GM10847 (cell line): ENCODE measurements around the gene UBA6.

Experiments
- POLR2A ChIP-seq: IDR thresholded peaks from 2 replicates; pipeline ENCODE4 v1.6.1; 2011; ENCODE audit not compliant: insufficient read length; ENCODE audit errors: extremely low read depth

UBA6 gene

GRCh38 chr4:67694662-67695061 is 6.3 kb downstream of the UBA6 start:
- TF ChIP-seq POLR2A, result no peak

GRCh38 chr4:67691328-67691727 is 9.6 kb downstream of the UBA6 start:
- no peak for TF ChIP-seq POLR2A

- TF ChIP-seq POLR2A, result no peak
These were observed 13.3 kb downstream of the UBA6 start for GRCh38 chr4:67687636-67688035.

- TF ChIP-seq POLR2A, result no peak
These were observed 15.5 kb downstream of the UBA6 start for GRCh38 chr4:67685532-67685859.

GRCh38 chr4:67684839-67685531 is 16.0 kb downstream of the UBA6 start:
- no peak for TF ChIP-seq POLR2A

GRCh38 chr4:67682266-67682665 is 18.7 kb downstream of the UBA6 start:
- TF ChIP-seq POLR2A, result no peak

- no peak for TF ChIP-seq POLR2A
These were observed 20.3 kb downstream of the UBA6 start for GRCh38 chr4:67680581-67681222.

- no peak for TF ChIP-seq POLR2A
These were observed 22.3 kb downstream of the UBA6 start for GRCh38 chr4:67678612-67679011.

- no peak for TF ChIP-seq POLR2A
These were observed 26.9 kb downstream of the UBA6 start for GRCh38 chr4:67674098-67674497.

GRCh38 chr4:67668315-67668714 is 32.6 kb downstream of the UBA6 start:
- TF ChIP-seq POLR2A, result no peak

GRCh38 chr4:67660418-67660817 is 40.5 kb downstream of the UBA6 start:
- TF ChIP-seq POLR2A, result no peak

- TF ChIP-seq POLR2A, result no peak
These were observed 41.9 kb downstream of the UBA6 start for GRCh38 chr4:67659065-67659464.

GRCh38 chr4:67658302-67658701 is 42.7 kb downstream of the UBA6 start:
- TF ChIP-seq POLR2A, result no peak

GRCh38 chr4:67651536-67651935 is 49.4 kb downstream of the UBA6 start:
- TF ChIP-seq POLR2A, result no peak

- TF ChIP-seq POLR2A, result no peak
These were observed 62.8 kb downstream of the UBA6 start for GRCh38 chr4:67638136-67638535.

- no peak for TF ChIP-seq POLR2A
These were observed 65.6 kb downstream of the UBA6 start for GRCh38 chr4:67635331-67635730.

- no peak for TF ChIP-seq POLR2A
These were observed 66.2 kb downstream of the UBA6 start for GRCh38 chr4:67634741-67635140.
